GM23248 (cell line): Measurements from ENCODE around the gene HBA1.
"Not testable (repeated sequence)": the region's sequence is repeated elsewhere in the genome, so short reads cannot be mapped to it uniquely, and the experiment has no call there.

Experiments
- EZH2 ChIP-seq: fragments of 200-600 bp; sonication (generic); IDR thresholded peaks from 2 replicates; pipeline ENCODE4 v1.6.1; 2018; ENCODE audit warnings: antibody characterized with exemption, mild to moderate bottlenecking; ENCODE audit not compliant: insufficient read depth, poor library complexity, severe bottlenecking
- EZH2phosphoT487 ChIP-seq: fragments of 200-600 bp; sonication (generic); IDR thresholded peaks from 2 replicates; pipeline ENCODE4 v1.6.1; 2018; ENCODE audit warnings: antibody characterized with exemption, moderate library complexity, mild to moderate bottlenecking, low read depth; ENCODE audit not compliant: insufficient read depth

DNA sequence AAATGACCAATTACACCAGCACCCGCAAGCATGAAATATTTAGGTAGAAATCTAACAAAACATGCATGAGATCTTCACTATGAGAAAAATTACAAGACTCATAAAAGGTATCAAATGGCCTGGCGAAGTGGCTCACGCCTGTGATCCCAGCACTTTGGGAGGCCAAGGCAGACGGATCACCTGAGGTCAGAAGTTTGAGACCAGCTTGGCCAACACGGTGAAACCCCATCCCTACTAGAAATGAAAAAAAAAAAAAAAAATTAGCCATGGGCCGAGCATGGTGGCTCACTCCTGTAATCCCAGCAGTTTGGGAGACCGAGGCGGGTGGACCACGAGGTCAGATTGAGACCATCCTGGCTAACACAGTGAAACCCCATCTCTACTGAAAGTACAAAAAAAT lies 27.6 kb downstream of the HBA1 start:
- TF ChIP-seq EZH2, EZH2phosphoT487: not testable (repeated sequence)
